Activated T-cell treated with anti-CD3 and anti-CD28 coated beads for 1 hour (primary cell): ENCODE measurements around the gene TPST1.
"Not testable (repeated sequence)": the region's sequence is repeated elsewhere in the genome, so short reads cannot be mapped to it uniquely, and the experiment has no call there.

Source experiments
- DNase-seq: peaks from one replicate; pipeline ENCODE4 v3.0.0-alpha.2; 2020; ENCODE audit warnings: low read depth

The TPST1 gene

GRCh38 chr7:66380272-66380888, 175.2 kb downstream of the TPST1 start:
- DNase-seq: no peak

GRCh38 chr7:66382182-66382923, 177.2 kb downstream of the TPST1 start:
- not testable (repeated sequence) for DNase-seq

DNA sequence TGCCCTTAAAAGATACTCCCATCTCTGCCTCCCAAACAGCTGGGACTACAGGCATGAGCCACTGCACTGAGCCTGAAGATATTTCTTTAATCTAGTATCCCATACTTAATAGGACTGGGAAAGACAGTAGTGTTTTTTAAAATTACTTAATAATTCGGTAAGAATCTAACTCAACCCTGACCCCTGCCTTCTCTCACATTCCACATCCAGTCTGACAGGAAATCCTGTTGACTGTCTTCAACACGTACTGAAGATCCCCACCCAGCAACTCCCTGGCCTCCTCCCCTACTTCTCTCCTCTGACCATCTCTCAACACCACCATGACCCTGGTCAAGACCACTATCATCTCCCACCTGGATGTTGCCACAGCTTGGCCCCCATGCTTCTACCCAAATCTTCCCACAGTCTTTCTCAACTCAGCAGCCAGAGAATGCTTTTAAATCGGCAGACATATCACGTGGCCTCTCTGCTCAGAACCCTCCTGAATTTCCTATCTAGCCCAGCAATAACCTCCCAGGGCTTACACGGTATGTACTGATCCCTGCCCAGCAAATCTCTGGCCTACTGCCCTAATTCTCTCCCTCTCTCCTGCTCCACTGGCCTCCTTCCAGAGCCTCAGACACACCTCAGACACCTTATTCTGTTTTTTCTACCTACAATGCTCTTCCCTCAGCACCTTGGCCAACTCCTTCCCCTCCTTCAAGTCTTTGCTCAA, 180.2 kb downstream of the TPST1 start:
- not testable (repeated sequence) for DNase-seq

- DNase-seq: not testable (repeated sequence)
Observed at GRCh38 chr7:66395128-66395571, 190.0 kb downstream of the TPST1 start.

- DNase-seq: not testable (repeated sequence)
Observed at GRCh38 chr7:66396052-66396451, 190.9 kb downstream of the TPST1 start.

GRCh38 chr7:66398841-66399240, 193.7 kb downstream of the TPST1 start:
- not testable (repeated sequence) for DNase-seq

- DNase-seq: no peak
Observed at GRCh38 chr7:66399566-66399965, 194.4 kb downstream of the TPST1 start.

DNA sequence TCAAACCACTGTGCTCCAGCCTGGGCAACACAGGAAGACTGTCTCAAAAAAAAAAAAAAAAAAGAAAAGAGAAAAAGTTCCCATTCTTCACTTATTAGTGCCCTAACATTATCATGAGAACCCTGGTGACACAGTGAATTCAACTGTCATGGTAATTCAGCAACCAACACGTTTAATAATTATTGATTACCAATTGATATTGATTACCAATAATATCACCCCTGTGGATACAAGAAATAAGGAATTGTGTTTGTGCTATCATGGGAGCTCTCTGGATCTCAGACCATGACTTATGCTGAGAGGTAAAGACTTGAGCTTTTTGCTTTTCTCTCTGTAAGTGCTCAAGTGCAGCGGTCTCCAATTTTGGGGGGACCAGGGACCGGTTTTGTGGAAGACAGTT, 195.3 kb downstream of the TPST1 start:
- DNase-seq: no peak

DNA sequence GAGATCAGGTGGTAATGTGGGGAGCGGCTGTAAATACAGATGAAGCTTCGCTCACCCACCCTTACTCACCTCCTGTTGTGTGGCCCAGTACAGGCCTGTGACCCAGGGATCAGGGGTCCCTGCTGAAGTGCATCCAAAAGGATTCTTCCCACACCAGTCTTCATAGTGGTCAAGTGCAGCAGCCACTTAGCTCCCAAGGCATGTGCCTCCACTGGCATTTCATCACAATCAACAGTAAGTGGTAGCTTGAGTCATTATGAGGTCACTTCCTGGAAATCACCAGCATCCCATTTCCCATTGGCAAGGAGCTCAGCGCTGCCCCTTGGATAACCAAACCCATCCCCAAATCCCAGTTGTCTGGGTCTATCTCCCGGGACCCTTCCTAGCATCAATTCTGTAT, 196.0 kb downstream of the TPST1 start:
- not testable (repeated sequence) for DNase-seq

GRCh38 chr7:66401932-66402331, 196.8 kb downstream of the TPST1 start:
- DNase-seq: not testable (repeated sequence)

DNA sequence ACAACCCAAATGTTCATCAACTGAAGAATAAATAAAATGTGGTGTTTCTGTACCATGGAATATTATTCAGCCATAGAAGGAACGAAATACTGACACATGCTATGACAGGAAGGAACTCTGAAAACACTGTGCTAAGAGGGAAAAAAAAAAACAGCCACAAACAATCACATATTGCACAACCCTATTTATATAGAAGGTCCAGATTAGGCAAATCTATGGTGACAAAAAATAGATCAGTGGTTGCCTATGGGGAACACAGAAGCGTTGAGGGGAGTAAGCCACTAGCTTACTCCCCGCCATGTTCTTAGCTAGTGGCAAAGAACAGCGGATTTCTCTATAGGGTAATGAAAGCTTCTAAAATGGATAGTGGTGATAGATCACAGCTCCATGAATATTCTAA, 198.4 kb downstream of the TPST1 start:
- DNase-seq: no peak

DNA sequence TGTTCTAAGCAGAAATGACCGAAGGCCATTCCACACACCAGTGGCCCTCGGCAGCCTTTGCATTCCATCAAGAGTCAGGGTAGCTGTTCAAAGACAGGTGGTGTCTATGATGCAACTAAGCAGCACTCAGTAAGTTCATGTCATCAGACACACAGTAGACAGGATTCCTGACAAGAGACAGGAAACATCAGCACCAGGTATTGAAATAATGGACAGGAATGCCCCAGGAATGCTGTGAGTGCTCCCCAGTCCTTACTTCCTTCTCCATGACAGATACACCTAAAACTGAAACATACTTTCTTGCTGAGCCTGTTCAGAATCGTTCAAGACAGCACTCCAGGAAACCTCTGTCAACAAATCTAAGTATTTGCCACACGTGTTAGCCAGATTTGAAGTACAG, 204.4 kb downstream of the TPST1 start:
- DNase-seq: no peak
